CD4-positive, alpha-beta T cell (primary cell): ENCODE data around the gene CERS6. TPM values are rescaled to one million over a fixed set of nuclear protein-coding genes. Genes with fewer than 3 reads are reported as not detected.

Experiments used
- ATAC-seq: fragments of 200-7000 bp; cut with Tn5 transposase; one replicate; pipeline ENCODE4 v1.10.0; 2022; ENCODE audit warnings: mild to moderate bottlenecking; ENCODE audit not compliant: poor library complexity
- CTCF ChIA-PET: fragments of 350-600 bp; sonication (Branson Sonifier 250); formaldehyde crosslinking; loops from one replicate; lab custom pipeline; 2021; ENCODE audit warnings: antibody characterized with exemption, inconsistent platforms; lab: Charles Lee
- POLR2A ChIA-PET: fragments of 350-600 bp; sonication (Branson Sonifier 250); formaldehyde crosslinking; loops from one replicate; lab custom pipeline; 2021; ENCODE audit warnings: antibody characterized with exemption, inconsistent platforms; lab: Charles Lee
- DNase-seq, 14 experiments: peaks; one replicate each; pipeline ENCODE4 v3.0.0-alpha.2; 2013 to 2020; ENCODE audit warnings: mixed read lengths in 2 of 14
- H3K27ac ChIP-seq, 2 donors: one replicate each; pipeline versions ENCODE4 v1.5.1 to v1.7.0; 2013; ENCODE audit warnings: low read length in 2 of 2, low read depth in 1 of 2, mild to moderate bottlenecking in 1 of 2
- H3K27me3 ChIP-seq, 2 experiments: 1 replicate in 1 of 2; 2 replicates in 1 of 2; pipeline versions ENCODE4 v1.6.1 to v1.7.0; 2013; ENCODE audit warnings: low read length in 2 of 2, control low read depth in 1 of 2, mild to moderate bottlenecking in 1 of 2, moderate library complexity in 1 of 2; ENCODE audit not compliant: insufficient read depth in 2 of 2, control insufficient read depth in 1 of 2
- H3K36me3 ChIP-seq: one replicate; pipeline ENCODE4 v1.6.1; 2013; ENCODE audit warnings: low read length, control low read depth; ENCODE audit not compliant: insufficient read depth
- H3K4me1 ChIP-seq: one replicate; pipeline ENCODE4 v1.6.1; 2013; ENCODE audit warnings: low read length, control low read depth; ENCODE audit not compliant: insufficient read depth
- H3K4me3 ChIP-seq: one replicate; pipeline ENCODE4 v1.5.1; 2013; ENCODE audit warnings: mild to moderate bottlenecking, low read length, moderate library complexity
- H3K9me3 ChIP-seq, 2 experiments: 1 replicate in 1 of 2; 2 replicates in 1 of 2; pipeline versions ENCODE4 v1.6.1 to v1.7.0; 2013; ENCODE audit warnings: low read length in 2 of 2, mild to moderate bottlenecking in 2 of 2, control low read depth in 1 of 2, moderate library complexity in 1 of 2; ENCODE audit not compliant: control insufficient read depth in 1 of 2, insufficient read depth in 1 of 2
- H3K27ac Mint-ChIP-seq: one replicate; pipeline ENCODE4 v1.8.0; 2020; ENCODE audit warnings: mixed read lengths
- H3K27me3 Mint-ChIP-seq: one replicate; pipeline ENCODE4 v1.8.0; 2021; ENCODE audit warnings: mixed read lengths
- H3K36me3 Mint-ChIP-seq: one replicate; pipeline ENCODE4 v1.8.0; 2021; ENCODE audit warnings: low read depth, mixed read lengths
- H3K4me1 Mint-ChIP-seq: one replicate; pipeline ENCODE4 v1.8.0; 2021; ENCODE audit warnings: low read depth, mixed read lengths
- H3K4me3 Mint-ChIP-seq: one replicate; pipeline ENCODE4 v1.8.0; 2020; ENCODE audit warnings: mild to moderate bottlenecking, mixed read lengths
- H3K9me3 Mint-ChIP-seq: one replicate; pipeline ENCODE4 v1.8.0; 2020; ENCODE audit warnings: mixed read lengths
- intact Hi-C, 2 experiments: fragments of 100-400 bp; cut with DNase I in 1 of 2; cut with micrococcal nuclease in 1 of 2; formaldehyde crosslinking; loops; one replicate each; pipeline versions ENCODE4 v1.15.1 to v1.9.0; 2023 to 2025; cut with DNase I, micrococcal nuclease
- total RNA-seq, 174 experiments: library from RNA in 2 of 174; stranded (reverse) in 2 of 174; gene quantifications; one replicate each; pipeline ENCODE4 v1.2.3 and lab custom pipeline; 2021 to 2026
- TF ChIP-seq, protein P1 (sequence below): fragments of 200-600 bp; IDR thresholded peaks from one replicate; pipeline ENCODE4 v1.8.0; 2022; ENCODE audit warnings: antibody characterized with exemption, mild to moderate bottlenecking

Gene CERS6
- total RNA-seq, 2 experiments from 2014 or later, result 16.9 to 17.9 TPM

DNA sequence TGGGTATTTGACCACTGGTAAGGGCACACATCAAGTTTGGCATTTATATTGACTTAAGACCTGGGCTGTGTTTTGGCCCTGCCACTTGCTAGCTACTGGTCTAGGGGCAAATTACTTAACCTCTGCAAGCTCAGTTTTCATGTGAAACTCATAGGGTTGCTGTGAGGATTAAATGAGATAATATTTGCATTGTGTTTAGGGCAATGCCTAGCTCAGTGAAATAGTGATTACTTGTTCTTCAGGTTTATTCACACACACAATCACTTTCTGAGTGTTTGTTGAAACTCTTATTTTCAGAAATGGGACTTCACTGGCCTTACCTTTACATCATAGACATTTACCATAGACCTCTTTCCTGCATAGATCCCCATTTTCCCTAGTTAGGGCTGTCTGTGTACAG, 12.3 kb downstream of the CERS6 start:
- Mint-ChIP-seq H3K27me3 (no peaks in the 10 kb centered on the region), H3K27ac (no peak overlapping the region), H3K4me3 (no peak overlapping the region), H3K4me1 (peaks cover 81% of the 10 kb centered on the region), H3K9me3 (no peaks in the 10 kb centered on the region), H3K36me3 (no peaks in the 10 kb centered on the region)
- no peak overlapping the region for H3K4me3 ChIP-seq
- intact Hi-C loops, result no loop called here
- ChIA-PET POLR2A (interaction anchor here (0.7 to 1.7 kb wide), 2 partner anchors 12 to 63 kb away, joined by 4 to 6 read pairs; partner anchors contain the start of gene CERS6), CTCF (interaction anchor here (0.6 kb wide), 1 partner anchor 37 kb away, joined by 3 read pairs; no protein-coding TSS in a partner anchor)
- ATAC-seq (no peak), DNase-seq (no peak)
- no peak overlapping the region for H3K27ac ChIP-seq
- no peaks in the 10 kb centered on the region for H3K27me3 ChIP-seq
- no peaks in the 10 kb centered on the region for H3K36me3 ChIP-seq
- TF ChIP-seq, protein P1, sequence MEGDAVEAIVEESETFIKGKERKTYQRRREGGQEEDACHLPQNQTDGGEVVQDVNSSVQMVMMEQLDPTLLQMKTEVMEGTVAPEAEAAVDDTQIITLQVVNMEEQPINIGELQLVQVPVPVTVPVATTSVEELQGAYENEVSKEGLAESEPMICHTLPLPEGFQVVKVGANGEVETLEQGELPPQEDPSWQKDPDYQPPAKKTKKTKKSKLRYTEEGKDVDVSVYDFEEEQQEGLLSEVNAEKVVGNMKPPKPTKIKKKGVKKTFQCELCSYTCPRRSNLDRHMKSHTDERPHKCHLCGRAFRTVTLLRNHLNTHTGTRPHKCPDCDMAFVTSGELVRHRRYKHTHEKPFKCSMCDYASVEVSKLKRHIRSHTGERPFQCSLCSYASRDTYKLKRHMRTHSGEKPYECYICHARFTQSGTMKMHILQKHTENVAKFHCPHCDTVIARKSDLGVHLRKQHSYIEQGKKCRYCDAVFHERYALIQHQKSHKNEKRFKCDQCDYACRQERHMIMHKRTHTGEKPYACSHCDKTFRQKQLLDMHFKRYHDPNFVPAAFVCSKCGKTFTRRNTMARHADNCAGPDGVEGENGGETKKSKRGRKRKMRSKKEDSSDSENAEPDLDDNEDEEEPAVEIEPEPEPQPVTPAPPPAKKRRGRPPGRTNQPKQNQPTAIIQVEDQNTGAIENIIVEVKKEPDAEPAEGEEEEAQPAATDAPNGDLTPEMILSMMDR, result no peak
- no peaks in the 10 kb centered on the region for H3K9me3 ChIP-seq
- peaks cover 17% of the 10 kb centered on the region for H3K4me1 ChIP-seq

DNA sequence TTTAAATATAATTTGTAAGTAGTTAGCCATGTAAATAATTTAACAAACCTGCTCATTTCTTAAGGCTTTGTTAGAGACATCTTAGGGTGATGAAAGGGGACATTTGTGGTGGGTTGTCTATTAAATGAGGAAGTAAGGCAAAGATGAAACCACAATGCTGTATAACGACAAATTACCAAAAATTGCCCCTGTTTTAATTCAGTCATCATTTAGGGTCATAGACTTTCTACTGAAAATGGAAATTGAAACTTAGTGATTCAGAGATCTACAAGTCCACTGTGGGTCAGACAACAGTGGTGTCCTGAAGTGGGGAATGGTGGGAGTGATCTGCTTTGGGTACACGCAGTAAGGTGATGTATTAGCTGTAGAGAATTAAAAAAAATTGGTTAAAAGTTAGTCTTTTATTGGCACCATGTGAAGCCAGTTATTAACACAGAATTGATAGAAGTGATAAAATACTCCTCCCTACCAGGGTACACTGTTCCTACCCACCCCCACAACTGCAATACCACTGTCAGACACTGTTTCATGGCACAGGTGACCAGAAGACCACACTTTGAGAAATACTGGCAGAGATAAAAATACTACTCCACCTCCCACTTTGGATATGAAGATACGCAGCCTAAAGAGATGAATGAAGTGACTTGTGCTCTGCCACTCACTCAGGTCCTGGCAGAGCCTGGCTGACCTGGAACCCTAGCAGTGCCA, 13.4 kb downstream of the CERS6 start:
- no peaks in the 10 kb centered on the region for H3K36me3 ChIP-seq
- peak overlapping the region; percentile 21 for H3K27ac Mint-ChIP-seq
- intact Hi-C loops, result no loop called here
- ChIA-PET CTCF (interaction anchor here (1.7 kb wide), 1 partner anchor 20 kb away, joined by 4 read pairs; no protein-coding TSS in a partner anchor), POLR2A (interaction anchor here (1.7 kb wide), 1 partner anchor 13 kb away, joined by 6 read pairs; the partner anchor contains the start of gene CERS6)
- H3K4me1 ChIP-seq, result peaks cover 17% of the 10 kb centered on the region
- DNase-seq, result no peak
- H3K36me3 Mint-ChIP-seq, result no peaks in the 10 kb centered on the region
- no peak overlapping the region for H3K4me3 ChIP-seq
- H3K9me3 ChIP-seq, result no peaks in the 10 kb centered on the region
- no peaks in the 10 kb centered on the region for H3K27me3 Mint-ChIP-seq
- H3K9me3 Mint-ChIP-seq, result no peaks in the 10 kb centered on the region
- H3K4me1 Mint-ChIP-seq, result peaks cover 85% of the 10 kb centered on the region
- TF ChIP-seq, protein P1, result no peak
- H3K27ac ChIP-seq, result no peak overlapping the region
- H3K27me3 ChIP-seq, result no peaks in the 10 kb centered on the region
- H3K4me3 Mint-ChIP-seq, result peak overlapping the region; percentile 6
- ATAC-seq, result no peak

DNA sequence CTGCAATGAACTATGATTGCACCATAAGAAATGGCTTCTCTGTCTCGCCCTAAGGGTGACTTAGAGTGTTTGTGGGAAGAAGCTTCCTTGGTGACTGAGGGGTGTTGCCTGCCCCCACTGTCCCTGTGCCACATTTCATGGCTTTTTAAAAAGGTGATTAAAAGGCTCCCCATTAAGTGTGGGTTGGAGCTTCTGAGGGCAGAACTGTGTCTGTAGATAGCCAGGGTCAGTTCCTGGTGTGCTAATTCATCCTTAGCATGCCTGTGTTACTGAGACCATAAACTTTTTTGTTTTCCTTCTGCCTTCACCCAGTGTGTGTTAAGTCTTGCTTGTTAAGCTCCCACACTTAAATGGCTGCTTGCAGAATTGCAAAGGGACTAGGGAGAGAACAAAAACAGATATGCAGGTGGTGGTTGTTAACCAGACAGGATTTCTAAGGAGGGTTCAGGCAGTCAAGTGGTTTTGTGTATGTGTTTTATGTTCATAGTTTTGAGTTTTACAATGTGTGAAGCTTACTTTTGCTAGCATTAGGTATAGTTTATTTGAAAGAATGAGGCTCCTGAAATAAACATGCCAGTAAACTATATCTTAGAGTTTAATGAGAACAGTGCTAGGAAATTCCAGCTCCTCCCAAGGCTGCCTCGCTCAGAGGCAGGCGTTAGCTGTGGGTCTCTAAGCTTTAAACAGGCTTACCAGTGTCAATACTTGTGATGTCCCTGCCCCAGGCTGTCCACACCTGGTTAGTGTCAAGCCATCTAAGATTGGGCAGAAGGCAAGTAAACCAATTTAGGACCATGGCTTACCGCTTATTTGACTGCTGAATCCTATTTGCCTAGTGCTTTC, 14.5 kb downstream of the CERS6 start:
- TF ChIP-seq, protein P1, result no peak
- Histone ChIP-seq H3K9me3 (no peaks in the 10 kb centered on the region), H3K36me3 (no peaks in the 10 kb centered on the region), H3K4me3 (no peak overlapping the region), H3K27me3 (no peaks in the 10 kb centered on the region), H3K4me1 (peaks cover 14% of the 10 kb centered on the region), H3K27ac (no peak overlapping the region)
- DNase-seq (no peak), ATAC-seq (peak; percentile 44)
- ChIA-PET CTCF (interaction anchor here (0.6 to 1.7 kb wide), 3 partner anchors 11 to 19 kb away, joined by 3 to 4 read pairs (median 4); no protein-coding TSS in a partner anchor), POLR2A (interaction anchor here (0.5 to 0.7 kb wide), 2 partner anchors 59 to 65 kb away, joined by 3 to 4 read pairs; no protein-coding TSS in a partner anchor)
- no peak overlapping the region for H3K4me3 Mint-ChIP-seq
- H3K36me3 Mint-ChIP-seq, result no peaks in the 10 kb centered on the region
- peak overlapping the region; percentile 25 for H3K27ac Mint-ChIP-seq
- no peaks in the 10 kb centered on the region for H3K9me3 Mint-ChIP-seq
- no peaks in the 10 kb centered on the region for H3K27me3 Mint-ChIP-seq
- H3K4me1 Mint-ChIP-seq, result peaks cover 81% of the 10 kb centered on the region
- intact Hi-C loops, result no loop called here
